KOPT-K1 (cell line): Measurements from ENCODE around the gene CYTH3.

Experiments used
- H3K27ac ChIP-seq: fragments of 200-600 bp; sonication (generic); 2 replicates; pipeline ENCODE4 v1.5.1; 2016; ENCODE audit warnings: antibody characterized with exemption, mild to moderate bottlenecking, low read depth, low read length; ENCODE audit not compliant: poor library complexity, severe bottlenecking
- H3K36me3 ChIP-seq: fragments of 200-600 bp; sonication (generic); 2 replicates; pipeline ENCODE4 v1.5.1; 2017; ENCODE audit warnings: antibody characterized with exemption, mild to moderate bottlenecking, low read length, moderate library complexity; ENCODE audit not compliant: insufficient read depth
- H3K9me3 ChIP-seq: fragments of 200-600 bp; sonication (generic); 2 replicates; pipeline ENCODE4 v1.5.1; 2017; ENCODE audit warnings: antibody characterized with exemption, low read length, mild to moderate bottlenecking; ENCODE audit not compliant: insufficient read depth, poor library complexity, severe bottlenecking

CYTH3 gene

DNA sequence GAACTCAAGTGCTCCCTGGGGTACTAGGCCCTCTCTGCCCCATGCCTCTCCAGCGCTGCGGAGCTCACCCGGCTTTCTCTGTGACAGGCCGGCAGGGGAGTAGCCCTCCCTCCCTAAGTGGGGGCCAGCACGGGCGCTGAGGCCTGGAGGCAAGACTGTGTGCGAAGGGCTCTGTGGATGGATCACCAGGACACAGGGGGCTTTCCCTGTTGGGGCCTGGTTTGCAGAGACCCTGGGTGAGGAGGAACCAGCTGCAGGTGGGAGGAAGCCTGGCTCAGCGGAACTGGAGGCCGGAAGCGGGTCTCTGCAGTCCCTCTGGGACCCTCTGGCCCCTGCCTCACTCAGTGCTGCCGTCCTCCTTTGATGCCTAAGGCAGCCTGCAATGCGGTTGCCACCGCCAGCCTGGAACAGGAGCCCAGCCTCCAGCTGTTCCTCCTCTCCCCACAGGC is 106.0 kb downstream of the CYTH3 start:
- Histone ChIP-seq H3K27ac (no peak overlapping the region), H3K36me3 (peaks cover 21% of the 10 kb centered on the region)

DNA sequence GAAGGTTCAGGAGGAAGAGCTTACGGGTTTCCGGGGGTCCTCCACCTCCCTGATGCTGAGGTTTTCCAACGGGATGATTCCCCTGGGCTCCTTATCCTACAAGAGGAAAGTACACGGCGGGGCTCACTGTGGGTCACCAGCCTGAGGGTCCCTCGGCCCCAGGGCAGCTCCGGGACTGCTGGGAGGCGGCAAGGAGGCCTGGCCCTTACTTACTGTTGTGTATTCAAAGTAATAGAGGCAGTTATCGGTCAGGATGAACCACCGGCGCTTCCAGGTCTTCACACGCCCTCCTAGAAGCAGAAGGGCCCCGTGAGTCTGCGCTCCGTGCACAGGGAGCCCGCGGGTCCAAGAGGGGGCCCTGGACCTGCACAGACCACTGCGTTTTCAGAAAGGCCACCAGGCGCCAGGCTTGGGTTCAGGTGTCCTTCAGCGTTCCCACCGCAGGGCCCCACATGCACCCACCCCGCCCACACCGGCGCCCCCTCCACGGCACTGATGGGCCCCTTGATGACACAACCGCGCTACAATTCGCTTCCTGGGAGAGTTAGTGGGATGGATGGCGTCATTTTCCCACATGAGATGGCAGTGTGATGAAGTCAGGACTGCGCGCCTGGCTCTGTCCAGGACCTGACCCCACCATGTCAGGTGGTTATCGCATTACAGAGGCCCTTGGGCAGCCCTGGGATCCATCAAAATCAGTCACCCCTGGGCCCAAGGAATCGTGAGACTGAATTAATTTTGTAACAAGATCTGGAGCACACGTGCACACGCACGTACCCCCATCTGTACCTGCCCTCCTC is 106.7 kb downstream of the CYTH3 start:
- no peak overlapping the region for H3K27ac ChIP-seq
- peaks cover 28% of the 10 kb centered on the region for H3K36me3 ChIP-seq
- H3K9me3 ChIP-seq = no peaks in the 10 kb centered on the region

More for the DNA sequence above, 106.0 kb downstream of the CYTH3 start:
- H3K9me3 ChIP-seq = no peaks in the 10 kb centered on the region

DNA sequence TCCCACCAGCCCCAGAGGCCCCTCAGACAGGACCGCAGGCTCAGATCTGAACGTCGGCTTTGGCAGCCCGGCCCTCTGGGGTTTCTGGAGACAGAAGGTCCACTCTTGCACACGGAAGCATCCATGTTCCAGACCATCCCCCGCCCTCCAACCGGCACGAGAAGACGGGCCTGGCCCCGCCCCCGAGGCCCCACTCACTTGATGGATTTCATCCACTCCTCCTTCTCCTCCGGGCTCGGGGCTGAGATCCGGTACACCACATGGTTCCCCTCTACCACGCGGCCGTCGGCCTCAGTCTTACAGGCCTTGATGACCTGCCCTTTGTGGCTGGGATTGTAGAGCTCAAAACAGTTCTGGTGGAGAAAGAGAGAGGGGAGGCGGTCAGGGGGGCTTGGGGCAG is 107.3 kb downstream of the CYTH3 start:
- Histone ChIP-seq H3K9me3 (no peaks in the 10 kb centered on the region), H3K27ac (no peak overlapping the region), H3K36me3 (peaks cover 35% of the 10 kb centered on the region)

DNA sequence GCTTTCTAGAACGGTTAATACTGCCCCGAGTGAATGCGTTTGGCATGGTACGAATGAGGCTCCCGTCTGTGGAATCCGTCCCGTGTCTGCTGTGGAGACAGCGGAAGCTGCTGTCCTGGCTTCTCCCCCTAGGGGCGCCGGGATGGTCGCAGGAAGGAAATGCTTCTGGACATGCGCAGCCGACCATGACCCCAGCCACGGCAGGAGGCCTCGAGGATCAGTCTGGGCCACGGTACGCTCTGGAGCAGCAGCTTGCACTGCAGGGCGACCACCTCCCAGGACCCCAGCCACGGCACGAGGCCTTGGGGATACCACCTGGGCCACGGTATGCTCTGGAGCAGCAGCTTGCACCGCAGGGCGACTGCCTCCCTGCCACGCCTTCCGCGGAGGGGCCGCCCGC is 107.9 kb downstream of the CYTH3 start:
- H3K36me3 ChIP-seq = peaks cover 41% of the 10 kb centered on the region
- H3K27ac ChIP-seq = no peak overlapping the region
- H3K9me3 ChIP-seq = no peaks in the 10 kb centered on the region

DNA sequence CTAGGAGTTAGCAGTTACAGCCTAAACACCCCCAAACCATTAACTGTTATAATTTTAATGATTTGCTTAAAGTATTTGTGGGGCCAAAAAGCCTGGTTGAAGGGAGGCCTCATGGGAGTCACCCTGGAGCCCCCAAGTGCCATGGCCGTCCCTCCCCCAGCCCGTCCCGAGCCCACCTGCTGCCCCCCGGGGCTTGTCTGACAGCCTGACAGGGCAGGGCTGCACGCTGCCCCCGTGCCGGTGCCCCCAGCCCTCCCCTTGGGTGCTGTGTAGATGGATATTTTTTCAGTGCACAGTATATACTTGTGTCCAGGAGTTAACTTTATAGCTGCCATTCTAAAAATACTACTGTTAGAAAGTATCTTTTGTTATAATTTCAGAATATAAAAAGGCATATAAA is 108.4 kb downstream of the CYTH3 start:
- Histone ChIP-seq H3K9me3 (no peaks in the 10 kb centered on the region), H3K36me3 (peaks cover 45% of the 10 kb centered on the region), H3K27ac (no peak overlapping the region)

DNA sequence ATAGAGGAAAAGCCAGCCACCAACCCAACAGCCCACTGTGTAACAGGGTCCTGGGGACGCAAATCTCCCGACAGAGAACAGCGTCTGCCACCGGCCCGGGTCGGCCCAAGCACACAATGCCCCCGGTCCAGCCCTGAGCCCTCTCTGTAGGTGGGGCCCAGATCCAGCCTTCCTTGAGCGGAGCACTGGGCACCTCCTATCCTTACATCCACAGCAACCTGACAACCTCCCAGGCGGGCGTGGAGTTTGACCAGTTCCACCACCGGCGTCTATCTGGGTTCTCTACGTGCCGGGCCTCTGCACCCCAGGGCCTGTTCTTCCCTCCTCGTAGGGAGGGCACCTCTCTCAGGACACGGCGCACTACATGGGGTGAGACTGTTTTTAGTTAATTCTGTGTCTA is 109.0 kb downstream of the CYTH3 start:
- H3K27ac ChIP-seq = no peak overlapping the region
- H3K36me3 ChIP-seq = peaks cover 51% of the 10 kb centered on the region

DNA sequence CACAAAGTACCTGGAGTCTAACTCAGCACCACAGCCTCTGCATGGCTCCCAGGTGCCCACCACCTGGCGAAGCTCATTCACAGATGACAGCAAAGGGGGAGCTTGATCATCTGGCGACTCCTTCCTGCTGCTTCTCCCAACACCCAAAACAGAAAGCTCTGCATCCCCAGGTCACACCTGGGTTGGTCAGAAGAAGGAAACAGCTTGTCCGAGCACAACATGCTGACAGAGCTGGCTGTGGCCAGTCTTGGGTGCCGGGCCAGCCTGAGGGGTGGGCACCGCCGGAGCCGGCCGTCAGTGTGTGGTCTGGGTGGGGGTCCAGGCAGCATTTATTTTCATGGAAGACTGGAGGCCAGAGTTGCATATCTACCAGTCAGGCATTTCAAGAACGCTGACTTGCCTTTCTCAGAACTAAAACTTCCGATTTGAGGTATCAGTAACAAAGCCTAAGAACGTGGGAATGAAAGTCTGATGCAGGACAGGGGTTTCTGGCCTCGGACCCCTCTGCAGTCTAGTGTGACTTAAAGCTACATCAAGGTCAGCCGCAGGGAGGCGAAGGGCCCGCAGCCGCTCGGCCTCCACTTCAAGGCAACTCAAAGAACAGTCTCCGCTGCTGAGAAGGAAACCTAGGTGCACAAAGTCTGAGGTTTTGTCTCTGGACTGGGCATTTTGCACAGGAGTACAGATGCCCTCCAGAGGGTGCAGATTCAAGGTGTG is 109.6 kb downstream of the CYTH3 start:
- peaks cover 57% of the 10 kb centered on the region for H3K36me3 ChIP-seq
- no peaks in the 10 kb centered on the region for H3K9me3 ChIP-seq
- no peak overlapping the region for H3K27ac ChIP-seq

More for the DNA sequence above, 109.0 kb downstream of the CYTH3 start:
- H3K9me3 ChIP-seq = no peaks in the 10 kb centered on the region

DNA sequence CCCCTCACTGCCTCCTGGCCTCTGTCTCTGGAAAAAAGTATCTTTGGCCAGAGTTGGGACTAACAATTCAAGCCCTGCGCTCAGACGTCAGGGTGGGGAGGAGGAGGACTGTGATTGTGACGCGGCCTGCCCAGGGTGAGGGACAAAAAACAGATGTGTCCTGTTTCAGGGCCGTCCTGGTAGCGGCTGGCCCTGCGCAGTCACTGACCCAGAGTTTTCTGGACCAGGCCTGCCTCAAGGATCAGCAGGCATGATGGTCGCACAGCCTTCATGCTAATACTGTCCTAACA is 110.1 kb downstream of the CYTH3 start:
- H3K36me3 ChIP-seq = peaks cover 63% of the 10 kb centered on the region
- no peaks in the 10 kb centered on the region for H3K9me3 ChIP-seq
- no peak overlapping the region for H3K27ac ChIP-seq

DNA sequence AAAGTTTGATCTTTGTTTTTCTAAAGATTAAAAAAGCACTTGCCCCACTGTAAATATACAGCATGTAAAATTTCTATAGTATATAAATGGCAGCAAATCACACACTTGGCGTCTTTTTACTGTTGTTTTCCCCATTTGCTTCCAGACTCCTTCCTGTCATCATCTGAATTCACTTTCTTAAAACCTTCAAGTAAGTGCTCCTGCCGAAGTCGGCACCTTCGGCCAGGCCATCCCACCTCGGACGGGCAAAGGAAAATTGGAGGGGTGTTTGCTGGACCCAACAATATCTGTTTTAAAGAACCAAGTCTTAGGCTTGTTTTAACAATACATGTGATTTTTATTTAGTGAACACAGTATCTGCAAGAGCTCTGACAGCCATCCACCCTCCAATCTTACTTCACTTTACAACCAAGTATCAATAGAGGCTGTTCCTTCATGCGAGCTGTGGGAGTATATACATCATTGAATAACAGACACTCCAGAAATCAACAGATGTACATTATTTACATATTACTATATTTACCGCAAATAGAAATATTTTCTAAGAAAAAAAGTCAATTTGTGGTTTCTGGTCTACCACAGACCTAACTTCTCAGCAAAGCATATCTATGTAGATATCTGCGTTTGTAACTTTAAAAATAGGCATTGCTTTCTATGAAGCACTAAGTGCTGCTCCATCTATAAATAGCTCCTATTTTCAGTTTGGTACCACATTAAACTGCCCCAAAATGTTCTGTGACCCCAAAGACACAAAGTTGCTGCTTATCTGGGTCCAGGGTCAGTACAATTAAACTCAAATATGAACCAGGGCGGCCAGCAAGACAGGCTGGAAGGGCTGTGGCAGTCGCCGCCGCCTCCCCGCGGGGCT is 110.7 kb downstream of the CYTH3 start:
- Histone ChIP-seq H3K27ac (no peak overlapping the region), H3K36me3 (peaks cover 68% of the 10 kb centered on the region), H3K9me3 (no peaks in the 10 kb centered on the region)

DNA sequence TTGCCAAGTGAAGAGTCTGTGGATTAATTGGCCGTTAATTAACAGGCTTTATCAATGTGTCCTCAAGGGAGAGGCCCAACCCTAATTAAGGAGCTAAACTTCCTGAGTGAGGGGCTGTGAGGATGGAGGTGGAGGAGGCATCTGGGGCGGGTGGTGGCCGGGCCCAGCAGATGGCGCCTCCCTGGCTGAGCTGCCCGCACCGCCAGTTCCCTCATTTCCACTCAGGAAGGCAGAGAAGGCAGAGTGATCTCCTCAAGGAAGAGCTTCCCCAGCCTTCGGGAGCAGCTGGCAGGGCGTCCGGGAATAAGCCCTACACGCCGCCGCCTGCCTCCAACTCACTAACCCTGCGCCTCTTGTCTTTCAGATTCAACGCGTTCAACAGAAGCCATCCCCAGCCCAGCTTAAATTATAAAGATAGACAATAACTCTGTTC is 112.2 kb downstream of the CYTH3 start:
- Histone ChIP-seq H3K36me3 (peaks cover 83% of the 10 kb centered on the region), H3K27ac (no peak overlapping the region), H3K9me3 (no peaks in the 10 kb centered on the region)

DNA sequence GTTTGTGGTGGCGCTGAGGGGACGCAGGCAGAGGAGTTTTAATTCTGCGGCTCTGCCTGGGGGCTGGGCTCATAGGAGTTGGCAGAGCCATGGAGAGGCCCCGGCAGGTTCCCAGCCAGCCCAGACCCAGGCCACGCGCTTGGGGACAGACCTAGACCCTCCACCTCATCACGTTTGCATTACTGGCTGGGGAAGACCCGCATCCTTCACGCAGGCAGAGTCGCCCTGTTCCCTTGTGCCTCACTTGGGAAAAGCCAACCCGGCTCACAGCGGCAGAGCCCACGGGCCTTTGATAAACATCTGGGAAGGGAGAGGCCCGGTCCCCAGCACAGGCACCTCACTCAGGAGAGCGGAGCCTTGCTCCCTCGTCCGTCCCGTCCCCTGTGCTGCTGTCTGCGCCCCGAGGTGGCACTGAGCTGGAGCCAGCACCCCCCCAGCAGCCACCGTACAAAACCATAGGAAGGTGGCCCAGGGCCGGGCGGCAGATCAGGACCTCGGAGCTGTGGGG is 112.8 kb downstream of the CYTH3 start:
- Histone ChIP-seq H3K9me3 (no peaks in the 10 kb centered on the region), H3K36me3 (peaks cover 90% of the 10 kb centered on the region), H3K27ac (no peak overlapping the region)

DNA sequence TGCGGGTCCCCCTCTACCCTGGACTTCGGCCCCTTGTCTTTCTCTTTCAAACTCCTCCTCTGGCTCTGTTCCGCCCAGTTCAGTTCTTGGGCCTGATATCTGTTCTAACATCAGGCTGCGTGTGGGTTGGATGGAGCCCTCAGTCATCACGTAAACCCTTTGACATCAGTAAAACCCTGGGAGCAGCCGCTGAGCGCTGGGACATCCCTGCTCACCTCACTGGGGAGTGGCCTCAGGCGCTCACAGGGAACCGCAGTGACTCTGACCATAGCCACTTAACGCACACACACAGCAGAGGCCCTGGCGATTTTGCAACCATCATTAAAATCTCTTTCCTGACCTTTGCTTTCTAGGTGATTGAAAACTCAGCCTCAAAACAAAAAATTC is 113.3 kb downstream of the CYTH3 start:
- H3K36me3 ChIP-seq = peaks cover 95% of the 10 kb centered on the region
- no peaks in the 10 kb centered on the region for H3K9me3 ChIP-seq
- H3K27ac ChIP-seq = no peak overlapping the region

DNA sequence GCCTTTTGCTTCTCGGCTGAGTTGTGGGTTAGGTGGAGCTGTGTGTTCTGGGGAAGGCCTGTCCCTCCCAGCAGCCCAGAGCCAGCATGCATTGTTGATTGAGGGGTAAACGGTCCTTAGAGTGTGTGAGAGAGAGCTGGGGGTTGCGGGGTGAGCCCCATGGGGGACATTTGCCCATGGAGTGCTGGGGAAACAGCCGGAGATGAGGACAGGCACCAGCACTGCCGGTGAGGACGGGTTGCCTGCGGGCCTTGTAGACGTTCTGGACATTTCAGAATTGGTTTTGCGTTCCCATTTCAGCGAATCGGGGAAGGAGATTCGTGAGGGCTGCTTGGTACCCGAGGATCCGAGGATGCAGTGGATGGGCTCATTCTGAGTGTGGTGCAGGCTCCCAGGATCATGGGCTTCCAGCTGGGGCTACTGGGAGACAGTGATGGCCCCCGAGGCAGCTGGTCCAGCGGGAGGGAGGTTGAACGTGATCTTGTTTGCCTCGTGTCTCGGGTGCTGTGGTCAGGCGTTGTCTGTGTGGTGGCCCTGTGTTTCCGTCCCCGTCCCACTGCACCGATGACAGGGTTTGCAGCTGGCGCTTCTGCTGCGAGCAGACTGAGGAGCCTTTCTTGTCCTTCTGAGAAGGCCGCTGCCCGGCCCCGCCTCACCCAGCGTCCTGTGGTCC is 113.9 kb downstream of the CYTH3 start:
- H3K27ac ChIP-seq = no peak overlapping the region
- no peaks in the 10 kb centered on the region for H3K9me3 ChIP-seq
- peaks cover 100% of the 10 kb centered on the region for H3K36me3 ChIP-seq

DNA sequence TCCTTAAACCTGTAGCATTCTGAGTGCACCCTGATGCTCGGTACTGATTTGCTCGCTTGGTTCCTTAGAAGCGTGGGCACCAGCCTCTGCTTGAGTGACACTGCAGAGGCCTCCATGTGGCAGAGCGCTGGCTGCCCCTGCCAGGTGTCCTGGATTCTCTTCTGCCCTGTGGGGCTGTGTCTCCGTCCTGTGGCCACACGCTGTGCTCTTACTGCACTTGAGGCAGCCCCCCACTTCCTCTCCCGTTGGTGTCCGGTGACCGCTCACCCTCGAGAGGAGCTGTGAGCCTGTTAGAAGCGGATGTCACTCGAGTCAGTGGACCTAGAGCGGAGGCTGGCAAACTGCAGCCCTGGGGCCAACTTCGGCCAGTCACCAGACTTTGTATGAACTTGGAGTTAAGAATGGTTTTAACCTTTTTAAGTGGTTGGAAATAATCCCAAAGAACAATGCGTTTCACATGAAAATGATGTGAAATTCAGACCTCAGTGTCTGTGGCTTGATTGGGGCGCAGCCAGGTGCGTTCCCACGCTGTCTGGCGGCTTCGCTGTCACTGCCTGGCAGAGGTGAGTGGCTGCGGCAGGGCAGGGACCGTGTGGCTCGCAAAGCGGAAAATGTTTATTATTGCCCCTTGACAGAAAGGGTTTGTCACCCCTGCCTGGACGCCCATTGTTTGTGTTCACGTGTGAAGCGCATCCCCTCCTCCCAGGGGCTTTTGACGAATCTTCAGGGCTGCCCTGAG is 114.6 kb downstream of the CYTH3 start:
- no peak overlapping the region for H3K27ac ChIP-seq
- H3K36me3 ChIP-seq = peaks cover 100% of the 10 kb centered on the region
- no peaks in the 10 kb centered on the region for H3K9me3 ChIP-seq
